Endothelial cell of umbilical vein (primary cell): ENCODE measurements around the gene PLRG1. TPM values are rescaled to one million over a fixed set of nuclear protein-coding genes. Genes with fewer than 3 reads are reported as not detected.

Experiments used
- BruUV-seq: library from RNA; stranded (reverse); fragments of 400-500 nt; replicated peaks from 2 replicates; lab custom pipeline; 2021; lab: Mats Ljungman, UMichigan
- CTCF ChIA-PET: fragments of 300-600, 350-600 bp; sonication (Branson Sonifier 250); formaldehyde crosslinking; loops from one replicate; lab custom pipeline; 2021; ENCODE audit warnings: antibody characterized with exemption, inconsistent platforms; lab: Charles Lee
- POLR2A ChIA-PET: fragments of 300-600, 350-600 bp; sonication (Branson Sonifier 250); formaldehyde crosslinking; loops from one replicate; lab custom pipeline; 2021; ENCODE audit warnings: antibody characterized with exemption, inconsistent platforms; lab: Charles Lee
- DNase-seq: peaks from one replicate; pipeline ENCODE4 v3.0.0-alpha.2; 2011; ENCODE audit warnings: low read depth, low spot score
- FAIRE-seq: peaks from 2 replicates; lab custom pipeline; 2011; peaks lifted over from hg19 to GRCh38; lab: Jason Lieb, UNC
- H2AFZ ChIP-seq: 2 replicates; pipeline ENCODE4 v1.6.0; 2012; ENCODE audit warnings: low read depth, low read length, control low read depth, inconsistent platforms
- H3K27ac ChIP-seq: 2 replicates; pipeline ENCODE4 v1.5.1; 2011; ENCODE audit warnings: low read depth, mild to moderate bottlenecking, control low read depth, low read length, moderate library complexity; ENCODE audit not compliant: insufficient read depth
- H3K27me3 ChIP-seq, 2 experiments: 2 replicates each; pipeline versions ENCODE4 v1.6.0 to v1.6.1; 2011; ENCODE audit warnings: low read length in 2 of 2, mixed read lengths in 1 of 2; ENCODE audit not compliant: control insufficient read depth in 2 of 2, insufficient read depth in 2 of 2
- H3K36me3 ChIP-seq, 2 experiments: 2 replicates in 1 of 2; 3 replicates in 1 of 2; pipeline ENCODE4 v1.5.1; 2011; ENCODE audit warnings: low read length in 2 of 2, mild to moderate bottlenecking in 1 of 2, moderate library complexity in 1 of 2; ENCODE audit not compliant: control insufficient read depth in 2 of 2, insufficient read depth in 2 of 2; ENCODE audit errors: extremely low read depth in 1 of 2
- H3K4me1 ChIP-seq: 3 replicates; pipeline ENCODE4 v1.5.1; 2011; ENCODE audit warnings: mild to moderate bottlenecking, low read length; ENCODE audit not compliant: control insufficient read depth, insufficient read depth; ENCODE audit errors: extremely low read depth
- H3K4me2 ChIP-seq: 2 replicates; pipeline ENCODE4 v1.6.1; 2011; ENCODE audit warnings: low read length, control low read depth, mixed read lengths; ENCODE audit not compliant: insufficient read depth
- H3K4me3 ChIP-seq, 3 experiments: fragments of 200-600 bp in 1 of 3; sonication (generic), shearing (Covaris generic) in 1 of 3; replicated peaks in 1 of 3; 2 replicates each; pipeline ENCODE4 v1.5.1; 2011 to 2016; ENCODE audit warnings: control low read depth in 3 of 3, low read length in 3 of 3, mild to moderate bottlenecking in 2 of 3, inconsistent platforms in 1 of 3, low read depth in 1 of 3, moderate library complexity in 1 of 3; ENCODE audit not compliant: insufficient read depth in 1 of 3
- H3K79me2 ChIP-seq: 2 replicates; pipeline ENCODE4 v1.6.0; 2012; ENCODE audit warnings: low read length, inconsistent platforms; ENCODE audit not compliant: control insufficient read depth, insufficient read depth
- H3K9ac ChIP-seq: replicated peaks from 2 replicates; pipeline ENCODE3; 2011; ENCODE audit warnings: low read length, control low read depth; ENCODE audit not compliant: insufficient read depth; ENCODE audit errors: extremely low read depth
- H3K9me1 ChIP-seq: replicated peaks from 3 replicates; pipeline ENCODE4 v1.6.0; 2011; ENCODE audit warnings: mild to moderate bottlenecking, low read length; ENCODE audit not compliant: control insufficient read depth, insufficient read depth; ENCODE audit errors: extremely low read depth
- H3K9me3 ChIP-seq: replicated peaks from 2 replicates; pipeline ENCODE4 v1.5.1; 2012; ENCODE audit warnings: low read length, inconsistent platforms; ENCODE audit not compliant: control insufficient read depth, insufficient read depth
- H4K20me1 ChIP-seq: replicated peaks from 2 replicates; pipeline ENCODE3; 2011; ENCODE audit warnings: mild to moderate bottlenecking, low read length; ENCODE audit not compliant: control insufficient read depth, insufficient read depth; ENCODE audit errors: extremely low read depth
- CTCF ChIP-seq, 2 donors: IDR thresholded peaks; 1 replicate in 1 of 2; 2 replicates in 1 of 2; pipeline ENCODE4 v1.5.1; 2011; ENCODE audit warnings: low read length in 2 of 2, mild to moderate bottlenecking in 2 of 2, moderate library complexity in 2 of 2, control low read depth in 1 of 2, inconsistent platforms in 1 of 2, low read depth in 1 of 2; ENCODE audit not compliant: insufficient read depth in 1 of 2; ENCODE audit errors: extremely low read depth in 1 of 2
- EZH2 ChIP-seq: IDR thresholded peaks from 2 replicates; pipeline ENCODE4 v1.6.1; 2012; ENCODE audit warnings: borderline replicate concordance, low read depth, mild to moderate bottlenecking, moderate library complexity, low read length, inconsistent platforms; ENCODE audit not compliant: severe bottlenecking
- FOS ChIP-seq: IDR thresholded peaks from 2 replicates; pipeline ENCODE4 v1.6.1; 2011; ENCODE audit warnings: mild to moderate bottlenecking, low read length, moderate library complexity, borderline replicate concordance; ENCODE audit not compliant: insufficient read depth
- GATA2 ChIP-seq: IDR thresholded peaks from 2 replicates; pipeline ENCODE4 v1.7.0; 2011; ENCODE audit warnings: low read depth, mild to moderate bottlenecking, moderate library complexity, mixed read lengths, low read length; ENCODE audit not compliant: insufficient read length, insufficient read depth
- JUN ChIP-seq: IDR thresholded peaks from 2 replicates; pipeline ENCODE4 v1.6.1; 2011; ENCODE audit warnings: borderline replicate concordance, low read depth; ENCODE audit not compliant: insufficient read length, insufficient read depth
- MAX ChIP-seq: IDR thresholded peaks from 2 replicates; pipeline ENCODE4 v1.6.1; 2011; ENCODE audit not compliant: insufficient read depth, insufficient read length
- MYC ChIP-seq: IDR thresholded peaks from one replicate; pipeline ENCODE4 v1.6.1; 2011; ENCODE audit warnings: mild to moderate bottlenecking, low read depth, low read length
- POLR2A ChIP-seq: IDR thresholded peaks from 2 replicates; pipeline ENCODE4 v1.6.1; 2012; ENCODE audit warnings: low read depth, mild to moderate bottlenecking, control low read depth, low read length
- POLR2AphosphoS5 ChIP-seq: IDR thresholded peaks from 2 replicates; pipeline ENCODE4 v1.6.1; 2012; ENCODE audit warnings: low read depth, mild to moderate bottlenecking, control low read depth, low read length, moderate library complexity; ENCODE audit not compliant: insufficient read depth
- dilution Hi-C: fragments of 300-500 bp; cut with MboI; formaldehyde crosslinking; loops from one replicate; pipeline ENCODE4 v1.15.0; 2019; ENCODE audit warnings: low sequenced_read_pairs; ENCODE audit not compliant: extremely low pct_ligation_motif_present
- intact Hi-C: fragments of 100-400 bp; cut with micrococcal nuclease; formaldehyde crosslinking; loops from one replicate; pipeline ENCODE4 v1.10.0; 2022
- polyA plus RNA-seq, 4 experiments: library from polyadenylated mRNA; depleted of rRNA in 3 of 4; stranded (reverse) in 3 of 4; unstranded in 1 of 4; fragments of >200 nt; gene quantifications; 2 replicates each; pipeline versions ENCODE4 v1.2.1 to v1.2.3, GENCODE V29; 2011 to 2012; ENCODE audit warnings: missing spikeins in 1 of 4
- total RNA-seq: library from RNA; stranded (reverse); gene quantifications from 2 replicates; pipeline ENCODE4 v1.2.3, GENCODE V29; 2021

Gene PLRG1
- total and polyA plus RNA-seq, 2 donors (not counting 3 experiments of a cell fraction or from before 2014, with no cell fraction given): 50.9 to 91.9 TPM

- FAIRE-seq (no peak), DNase-seq (no peak)
- Histone ChIP-seq H3K4me2 (no peak overlapping the region), H3K27me3 (peaks cover 35 to 38% of the 10 kb centered on the region in 2 experiments), H3K27ac (no peak overlapping the region), H3K79me2 (no peaks in the 10 kb centered on the region), H3K4me3 (no peak overlapping the region), H3K9ac (no peak overlapping the region), H3K9me3 (no peaks in the 10 kb centered on the region), H2AFZ (no peak overlapping the region), H3K36me3 (no peaks in the 10 kb centered on the region), H3K9me1 (no peaks in the 10 kb centered on the region), H4K20me1 (no peaks in the 10 kb centered on the region), H3K4me1 (no peaks in the 10 kb centered on the region)
- intact Hi-C loops (no loop called here), dilution Hi-C loops (no loop called here)
- TF ChIP-seq EZH2: no peak
- ChIA-PET CTCF (no interaction called here), POLR2A (no interaction called here)
- BruUV-seq: no TSS peak
Measured at GRCh38 chr4:154489558-154490233, 60.5 kb downstream of the PLRG1 start.

GRCh38 chr4:154487145-154487544, 63.1 kb downstream of the PLRG1 start:
- Histone ChIP-seq H4K20me1 (no peaks in the 10 kb centered on the region), H3K4me3 (no peak overlapping the region), H3K9me3 (no peaks in the 10 kb centered on the region), H3K9me1 (no peaks in the 10 kb centered on the region), H3K79me2 (no peaks in the 10 kb centered on the region), H3K9ac (no peak overlapping the region), H3K4me2 (no peak overlapping the region), H3K27ac (no peak overlapping the region), H2AFZ (no peak overlapping the region), H3K36me3 (no peaks in the 10 kb centered on the region), H3K27me3 (peaks cover 25 to 26% of the 10 kb centered on the region in 2 experiments), H3K4me1 (no peaks in the 10 kb centered on the region)
- DNase-seq (no peak), FAIRE-seq (no peak)
- ChIA-PET CTCF (interaction anchor here (1.2 kb wide), 1 partner anchor 19 kb away, joined by 4 read pairs; no protein-coding TSS in a partner anchor), POLR2A (no interaction called here)
- dilution Hi-C loops (no loop called here), intact Hi-C loops (no loop called here)
- TF ChIP-seq POLR2A (no peak), EZH2 (no peak), MAX (no peak), FOS (no peak), GATA2 (no peak), CTCF (IDR thresholded peaks at IDR 0.05; ENCODE audit: extremely low read depth in 1 of 2, insufficient read depth in 1 of 2, low read depth in 1 of 2, low read length in 2 of 2) (no peak), MYC (no peak), JUN (no peak), POLR2AphosphoS5 (no peak)
- BruUV-seq: no TSS peak
